HepG2 (cell line): ENCODE measurements around the gene ETS2. TPM values are rescaled to one million over a fixed set of nuclear protein-coding genes. Genes with fewer than 3 reads are reported as not detected.

Experiments
- ATF7-NPFF ChIP-seq: sonication (generic); formaldehyde crosslinking; IDR thresholded peaks from 2 replicates; pipeline ENCODE4 v1.8.1; 2023; ENCODE audit warnings: mild to moderate bottlenecking, low read depth, missing genetic modification reagents, moderate library complexity
- ETS1 ChIP-seq: sonication (generic); formaldehyde crosslinking; IDR thresholded peaks from 2 replicates; pipeline ENCODE4 v1.4.0; 2020; ENCODE audit warnings: missing genetic modification reagents
- ETV6 ChIP-seq: sonication (generic); formaldehyde crosslinking; conservative IDR thresholded peaks from 2 replicates; pipeline ENCODE4 v1.4.0; 2020; ENCODE audit warnings: missing genetic modification reagents
- HOXA5 ChIP-seq: sonication (generic); formaldehyde crosslinking; IDR thresholded peaks from 2 replicates; pipeline ENCODE4 v1.4.0; 2020; ENCODE audit warnings: missing genetic modification reagents
- IRX3 ChIP-seq: sonication (generic); formaldehyde crosslinking; IDR thresholded peaks from 2 replicates; pipeline ENCODE4 v1.8.1; 2023; ENCODE audit warnings: mild to moderate bottlenecking, low read depth, missing genetic modification reagents, borderline replicate concordance
- MEF2D ChIP-seq: sonication (generic); formaldehyde crosslinking; IDR thresholded peaks from 2 replicates; pipeline ENCODE4 v1.5.1; 2020; ENCODE audit warnings: mild to moderate bottlenecking, missing genetic modification reagents
- MLXIP ChIP-seq: sonication (generic); formaldehyde crosslinking; IDR thresholded peaks from 2 replicates; pipeline ENCODE4 v1.9.0; 2021; ENCODE audit warnings: missing genetic modification reagents, borderline replicate concordance
- NR2C2 ChIP-seq: sonication (generic); formaldehyde crosslinking; IDR thresholded peaks from 2 replicates; pipeline ENCODE4 v1.4.0; 2020; ENCODE audit warnings: missing genetic modification reagents, mild to moderate bottlenecking, moderate library complexity, borderline replicate concordance
- REST ChIP-seq, 2 experiments: IDR thresholded peaks; 2 replicates each; pipeline ENCODE4 v1.6.1; 2011 to 2012; ENCODE audit warnings: low read length in 2 of 2, borderline replicate concordance in 1 of 2, low read depth in 1 of 2, mild to moderate bottlenecking in 1 of 2, moderate library complexity in 1 of 2
- RFX3 ChIP-seq: IDR thresholded peaks from 2 replicates; pipeline ENCODE4 v1.6.1; 2016; ENCODE audit warnings: missing biosample characterization, missing genetic modification reagents
- SCMH1 ChIP-seq: sonication (generic); formaldehyde crosslinking; IDR thresholded peaks from 2 replicates; pipeline ENCODE4 v1.9.0; 2021; ENCODE audit warnings: missing genetic modification reagents, mild to moderate bottlenecking, borderline replicate concordance
- ZBTB7B ChIP-seq: sonication (generic); formaldehyde crosslinking; IDR thresholded peaks from 2 replicates; pipeline ENCODE4 v1.4.0; 2020; ENCODE audit warnings: missing genetic modification reagents
- ZFP37 ChIP-seq: sonication (generic); formaldehyde crosslinking; IDR thresholded peaks from 2 replicates; pipeline ENCODE4 v1.4.0; 2020; ENCODE audit warnings: missing genetic modification reagents, borderline replicate concordance
- ZMAT3 ChIP-seq: sonication (generic); formaldehyde crosslinking; conservative IDR thresholded peaks from 2 replicates; pipeline ENCODE4 v1.7.0; 2021; ENCODE audit warnings: missing genetic modification reagents
- ZNF280B ChIP-seq: sonication (generic); formaldehyde crosslinking; IDR thresholded peaks from 2 replicates; pipeline ENCODE4 v1.5.0; 2020; ENCODE audit warnings: missing genetic modification reagents, mild to moderate bottlenecking, borderline replicate concordance
- ZNF709 ChIP-seq: sonication (generic); formaldehyde crosslinking; IDR thresholded peaks from 2 replicates; pipeline ENCODE4 v1.5.0; 2020; ENCODE audit warnings: mild to moderate bottlenecking, missing genetic modification reagents
- ZNF740 ChIP-seq: sonication (generic); formaldehyde crosslinking; IDR thresholded peaks from 2 replicates; pipeline ENCODE4 v1.4.0; 2020; ENCODE audit warnings: missing genetic modification reagents
- polyA plus RNA-seq, 8 experiments: library from polyadenylated mRNA; depleted of rRNA in 3 of 8; stranded (reverse) in 7 of 8; unstranded in 1 of 8; fragments of >200 nt; fragmentation: Illumina TruSeq in 4 of 8; extraction: Trizol in 4 of 8; gene quantifications; 2 replicates each; pipeline versions ENCODE4 v1.2.1 to v1.2.3, GENCODE V29; 2011 to 2016; ENCODE audit warnings: low read depth in 4 of 8, missing spikeins in 1 of 8, mixed read lengths in 1 of 8; ENCODE audit not compliant: insufficient read depth in 1 of 8
- total RNA-seq, 5 experiments: library from RNA; depleted of rRNA; stranded (reverse); fragments of >200 nt; fragmentation: Illumina TruSeq; extraction: Trizol; gene quantifications; 2 replicates each; pipeline ENCODE4 v1.2.3, GENCODE V29; 2016; ENCODE audit warnings: low read depth in 1 of 5

ETS2 gene
- total and polyA plus RNA-seq, 2 of the 13 experiments (the other 11 are each of a cell fraction or from before 2014, with no cell fraction given), result 24.6 to 64.4 TPM

GRCh38 chr21:38805328-38806152 lies at the start of gene ETS2 (continued):
- TF ChIP-seq ATF7-NPFF (CRISPR knock-in tag) (peak; percentile 85), ZBTB7B (CRISPR knock-in tag) (peak; percentile 77), MEF2D (peak; percentile 82), ETS1 (CRISPR knock-in tag) (no peak), RFX3 (CRISPR knock-in tag) (no peak), IRX3 (0 out of 2 replicates have a peak, but pooled peaks have one; percentile 54), ZFP37 (CRISPR knock-in tag) (peak; percentile 95; the same call in 1 of the 2 replicates), HOXA5 (CRISPR knock-in tag) (peak; percentile 68; the same call in 1 of the 2 replicates), ZNF280B (CRISPR knock-in tag) (peak; percentile 78; the same call in 1 of the 2 replicates), ZNF740 (peak; percentile 31; the same call in 1 of the 2 replicates), MLXIP (no peak), ZMAT3 (CRISPR knock-in tag) (peak; percentile 87; the same call in 1 of the 2 replicates), ZNF709 (CRISPR knock-in tag) (peak; percentile 78; the same call in 1 of the 2 replicates), NR2C2 (CRISPR knock-in tag) (peak; percentile 56; the same call in 1 of the 2 replicates), SCMH1 (CRISPR knock-in tag) (no peak), ETV6 (CRISPR knock-in tag) (0 out of 2 replicates have a peak, but pooled peaks have one; percentile 18), REST (IDR thresholded peaks at IDR 0.05; ENCODE audit: borderline replicate concordance in 1 of 2, low read depth in 1 of 2, low read length in 2 of 2) (peak in 1 of 2 experiments; percentile 40; a peak in 1 of 4 replicates)
